ENCODE measurements around the gene MPC1L. TPM values are rescaled to one million over a fixed set of nuclear protein-coding genes. Genes with fewer than 3 reads are reported as not detected.

Gene MPC1L
- total RNA-seq, result not detected in 2 replicates

GRCh38 chrX:40623139-40623536, at the start of gene MPC1L:
Gene MPC1L (plus strand): TSS chrX:40623428. CDS start chrX:40623566, 138 bp downstream.

GRCh38 chrX:40580537-40581335, 42.5 kb upstream of the MPC1L start, which contains the start of gene ATP6AP2:
Gene ATP6AP2 (plus strand): TSS chrX:40580970. CDS start chrX:40581066, 96 bp downstream.

GRCh38 chrX:40647307-40648197, 24.3 kb downstream of the MPC1L start, which contains the start of gene CXorf38:
Gene CXorf38 (minus strand): TSS chrX:40647561. CDS start chrX:40647520, 41 bp downstream.

Other genes with a start within 250 kb of the MPC1L start
- 90.9 and 124 TPM in 2 replicates for gene ATP6AP2, start 42.5 kb upstream of the MPC1L start, total RNA-seq
- 4.4 and 12.6 TPM in 2 replicates for gene CXorf38, start 24.1 kb downstream of the MPC1L start, total RNA-seq
- 24.7 and 31.4 TPM in 2 replicates for gene MED14, start 112.1 kb downstream of the MPC1L start, total RNA-seq